Trophoblast cell (in vitro differentiated cells and primary cell): ENCODE data around the gene MAGED1.

Source experiments
- DNase-seq, 2 donors: peaks; one replicate each; pipeline ENCODE4 v3.0.0-alpha.2; 2016
- H2AFZ ChIP-seq: 2 replicates; pipeline ENCODE4 v1.6.1; 2013; ENCODE audit warnings: low read length, moderate library complexity, mild to moderate bottlenecking; ENCODE audit not compliant: insufficient read depth, poor library complexity
- H2AK5ac ChIP-seq: 2 replicates; pipeline ENCODE4 v1.6.1; 2013; ENCODE audit warnings: mild to moderate bottlenecking, low read length
- H2BK120ac ChIP-seq: 2 replicates; pipeline ENCODE4 v1.6.1; 2013; ENCODE audit warnings: low read length, mild to moderate bottlenecking, moderate library complexity; ENCODE audit not compliant: insufficient read depth, poor library complexity
- H2BK12ac ChIP-seq: 2 replicates; pipeline ENCODE4 v1.6.1; 2013; ENCODE audit warnings: mild to moderate bottlenecking, low read length, moderate library complexity
- H2BK5ac ChIP-seq: 2 replicates; pipeline ENCODE4 v1.6.1; 2013; ENCODE audit warnings: low read length, low read depth, moderate library complexity, mild to moderate bottlenecking; ENCODE audit not compliant: poor library complexity
- H3K14ac ChIP-seq: 2 replicates; pipeline ENCODE4 v1.6.1; 2013; ENCODE audit warnings: mild to moderate bottlenecking, low read length
- H3K18ac ChIP-seq: 2 replicates; pipeline ENCODE4 v1.6.1; 2013; ENCODE audit warnings: mild to moderate bottlenecking, low read length
- H3K23ac ChIP-seq: 2 replicates; pipeline ENCODE4 v1.6.1; 2013; ENCODE audit warnings: low read length
- H3K27ac ChIP-seq: 2 replicates; pipeline ENCODE4 v1.5.1; 2013; ENCODE audit warnings: low read depth, mild to moderate bottlenecking, inconsistent platforms, low read length, moderate library complexity
- H3K27me3 ChIP-seq: 2 replicates; pipeline ENCODE4 v1.6.1; 2013; ENCODE audit warnings: inconsistent platforms, mild to moderate bottlenecking, low read length, moderate library complexity; ENCODE audit not compliant: insufficient read depth
- H3K36me3 ChIP-seq, 2 experiments: 1 replicate in 1 of 2; 2 replicates in 1 of 2; pipeline ENCODE4 v1.6.1; 2013; ENCODE audit warnings: low read length in 2 of 2, mild to moderate bottlenecking in 2 of 2, moderate library complexity in 1 of 2; ENCODE audit not compliant: insufficient read depth in 2 of 2, control insufficient read depth in 1 of 2
- H3K4ac ChIP-seq: 2 replicates; pipeline ENCODE4 v1.6.1; 2013; ENCODE audit warnings: low read depth, mild to moderate bottlenecking, low read length, moderate library complexity
- H3K4me1 ChIP-seq, 2 experiments: 1 replicate in 1 of 2; 2 replicates in 1 of 2; pipeline ENCODE4 v1.6.1; 2013; ENCODE audit warnings: low read length in 2 of 2, mild to moderate bottlenecking in 2 of 2, moderate library complexity in 1 of 2; ENCODE audit not compliant: insufficient read depth in 2 of 2, control insufficient read depth in 1 of 2
- H3K4me2 ChIP-seq: 2 replicates; pipeline ENCODE4 v1.6.1; 2013; ENCODE audit warnings: inconsistent platforms, mild to moderate bottlenecking, low read length, moderate library complexity
- H3K4me3 ChIP-seq: 2 replicates; pipeline ENCODE4 v1.5.1; 2013; ENCODE audit warnings: mild to moderate bottlenecking, low read depth, low read length, inconsistent platforms
- H3K79me1 ChIP-seq: one replicate; pipeline ENCODE4 v1.6.1; 2013; ENCODE audit warnings: low read length
- H3K79me2 ChIP-seq: 2 replicates; pipeline ENCODE4 v1.6.1; 2013; ENCODE audit warnings: low read length, mild to moderate bottlenecking; ENCODE audit not compliant: control insufficient read depth, insufficient read depth, poor library complexity
- H3K9ac ChIP-seq: 2 replicates; pipeline ENCODE4 v1.6.1; 2013; ENCODE audit warnings: mild to moderate bottlenecking, low read length
- H3K9me3 ChIP-seq: 2 replicates; pipeline ENCODE4 v1.6.1; 2013; ENCODE audit warnings: low read depth, mild to moderate bottlenecking, control low read depth, inconsistent platforms, low read length; ENCODE audit not compliant: insufficient read depth
- H4K12ac ChIP-seq: 2 replicates; pipeline ENCODE4 v1.6.1; 2013; ENCODE audit warnings: low read depth, mild to moderate bottlenecking, low read length, moderate library complexity
- H4K8ac ChIP-seq: 2 replicates; pipeline ENCODE4 v1.6.1; 2013; ENCODE audit warnings: low read depth, mild to moderate bottlenecking, low read length, moderate library complexity
- H4K91ac ChIP-seq: one replicate; pipeline ENCODE4 v1.6.1; 2013; ENCODE audit warnings: low read depth, mild to moderate bottlenecking, low read length, moderate library complexity
- WGBS: extraction: QIAGEN DNeasy Blood & Tissue Kit; methylation state at CpG from one replicate; pipeline ENCODE4 v1.1.7; 2013; ENCODE audit warnings: missing lambda C conversion rate; ENCODE audit not compliant: insufficient read length, insufficient coverage; ENCODE audit errors: extremely low coverage; 5-methylcytosine and 5-hydroxymethylcytosine counted together

The MAGED1 gene

DNA sequence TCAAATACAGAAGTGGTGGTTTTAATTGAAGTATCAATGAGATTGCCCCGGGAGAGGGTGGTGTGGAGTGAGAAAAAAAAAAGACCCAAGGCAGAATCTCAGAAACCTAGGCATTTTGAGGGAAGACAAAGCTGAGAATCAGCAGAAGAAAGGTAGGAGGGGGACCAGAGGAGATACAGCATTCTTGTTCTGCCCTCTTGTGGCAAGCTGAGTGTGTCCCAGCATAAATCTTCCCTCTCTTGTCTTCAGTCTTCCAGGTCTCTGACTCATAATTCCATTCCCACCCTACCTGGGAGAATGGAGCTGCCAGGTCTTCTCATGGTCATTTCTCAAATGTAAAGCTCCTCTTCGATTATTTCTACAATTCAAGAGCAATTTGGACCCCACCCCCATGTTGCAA lies 32.7 kb upstream of the MAGED1 start:
- Histone ChIP-seq H3K14ac (no peak overlapping the region), H3K4me3 (no peak overlapping the region), H3K9me3 (no peaks in the 10 kb centered on the region), H2BK5ac (no peak overlapping the region), H3K18ac (no peak overlapping the region), H2AFZ (no peak overlapping the region), H3K27ac (no peak overlapping the region), H3K4me1 (no peaks in the 10 kb centered on the region), H3K9ac (no peak overlapping the region), H4K12ac (no peak overlapping the region), H3K23ac (no peak overlapping the region), H4K8ac (no peak overlapping the region), H2AK5ac (no peak overlapping the region), H3K4me2 (no peak overlapping the region), H3K36me3 (no peaks in the 10 kb centered on the region), H3K79me2 (no peaks in the 10 kb centered on the region), H2BK120ac (no peak overlapping the region), H3K4ac (no peak overlapping the region), H2BK12ac (no peak overlapping the region), H4K91ac (no peak overlapping the region), H3K79me1 (no peaks in the 10 kb centered on the region), H3K27me3 (no peaks in the 10 kb centered on the region)
- no CpG with 5 or more reads among the region's 2 CpGs for WGBS
- peak in 1 of 2 donors; percentile 47 for DNase-seq

DNA sequence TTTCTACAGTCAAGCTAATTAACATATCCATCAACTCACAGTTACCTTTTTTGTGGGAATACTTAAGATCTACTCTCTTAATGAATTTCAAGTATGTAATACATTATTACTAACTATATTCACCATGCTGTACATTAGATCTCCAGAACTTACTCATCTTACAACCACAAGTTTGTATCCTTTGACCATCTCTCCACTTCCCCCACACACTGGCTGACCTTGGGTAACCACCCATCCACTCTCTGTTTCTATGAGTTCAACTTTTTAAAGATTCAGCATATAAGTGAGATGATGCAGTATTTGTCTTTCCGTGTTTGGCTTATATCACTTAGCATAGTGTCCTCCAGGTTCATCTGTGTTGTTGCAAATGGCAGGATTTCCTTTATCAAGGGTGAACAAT lies 30.5 kb upstream of the MAGED1 start:
- H3K4me3 ChIP-seq, result no peak overlapping the region
- H4K12ac ChIP-seq, result no peak overlapping the region
- H2BK120ac ChIP-seq, result no peak overlapping the region
- no peak overlapping the region for H2AFZ ChIP-seq
- H3K9ac ChIP-seq, result no peak overlapping the region
- H3K27ac ChIP-seq, result no peak overlapping the region
- no peak overlapping the region for H3K4ac ChIP-seq
- H3K4me1 ChIP-seq, result no peaks in the 10 kb centered on the region
- no peaks in the 10 kb centered on the region for H3K27me3 ChIP-seq
- no peak for DNase-seq
- no peak overlapping the region for H4K91ac ChIP-seq
- WGBS, result no CpG with 5 or more reads among the region's 1 CpG
- no peaks in the 10 kb centered on the region for H3K79me1 ChIP-seq
- H3K4me2 ChIP-seq, result no peak overlapping the region
- H3K9me3 ChIP-seq, result no peaks in the 10 kb centered on the region
- no peak overlapping the region for H2BK12ac ChIP-seq
- H2BK5ac ChIP-seq, result no peak overlapping the region
- no peak overlapping the region for H4K8ac ChIP-seq
- peaks cover 0 to 1% of the 10 kb centered on the region in 2 experiments for H3K36me3 ChIP-seq
- no peak overlapping the region for H3K23ac ChIP-seq
- H3K14ac ChIP-seq, result no peak overlapping the region
- H2AK5ac ChIP-seq, result no peak overlapping the region
- no peaks in the 10 kb centered on the region for H3K79me2 ChIP-seq
- no peak overlapping the region for H3K18ac ChIP-seq

DNA sequence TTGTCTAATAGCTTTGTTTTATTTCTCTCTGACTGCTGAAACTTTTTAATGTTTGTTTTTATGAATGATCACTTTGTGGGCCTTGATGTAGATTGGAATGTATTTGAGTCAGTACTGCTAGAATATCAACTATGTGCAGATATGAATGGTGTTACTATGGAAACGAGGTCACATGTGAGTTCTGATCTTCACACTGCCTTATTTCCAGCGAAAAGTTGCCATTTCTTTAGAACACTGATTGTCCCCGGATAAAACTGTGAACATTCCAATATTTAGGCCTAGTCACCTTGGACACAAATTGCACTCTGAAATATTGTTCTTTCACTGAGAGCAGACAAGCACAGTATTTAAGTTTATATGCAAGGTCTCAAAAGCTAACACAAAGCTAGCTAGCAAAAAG lies 27.2 kb upstream of the MAGED1 start:
- Histone ChIP-seq H3K9me3 (no peaks in the 10 kb centered on the region), H2BK12ac (no peak overlapping the region), H3K4me3 (no peak overlapping the region), H2BK120ac (no peak overlapping the region), H2AK5ac (no peak overlapping the region), H3K14ac (no peak overlapping the region), H3K79me2 (no peaks in the 10 kb centered on the region), H3K79me1 (no peaks in the 10 kb centered on the region), H2BK5ac (no peak overlapping the region), H2AFZ (no peak overlapping the region), H3K4me1 (no peaks in the 10 kb centered on the region), H3K27me3 (no peaks in the 10 kb centered on the region), H3K36me3 (peaks cover 0 to 1% of the 10 kb centered on the region in 2 experiments), H3K18ac (no peak overlapping the region), H3K23ac (no peak overlapping the region), H4K91ac (no peak overlapping the region), H3K9ac (no peak overlapping the region), H4K12ac (no peak overlapping the region), H3K27ac (no peak overlapping the region), H4K8ac (no peak overlapping the region), H3K4ac (no peak overlapping the region), H3K4me2 (no peak overlapping the region)
- no CpG with 5 or more reads among the region's 3 CpGs for WGBS
- DNase-seq, result no peak

DNA sequence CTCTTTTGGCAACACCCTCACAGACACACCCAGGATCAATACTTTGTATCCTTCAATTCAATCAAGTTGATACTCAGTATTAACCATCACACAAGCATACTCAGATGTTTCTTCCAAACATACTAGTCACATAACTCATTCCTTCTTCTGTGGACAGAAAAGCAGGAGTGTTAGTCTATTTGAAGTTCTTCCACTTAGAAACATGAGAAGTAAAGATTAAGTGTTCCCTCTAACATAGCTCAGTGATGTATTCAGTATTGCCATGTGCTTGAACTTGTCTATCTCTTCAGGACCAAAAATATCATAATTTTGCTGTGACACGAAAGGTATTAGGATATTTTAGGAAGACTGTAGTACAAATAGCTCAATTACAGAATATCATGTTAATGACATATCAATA lies 25.8 kb upstream of the MAGED1 start:
- no peaks in the 10 kb centered on the region for H3K27me3 ChIP-seq
- H3K9me3 ChIP-seq, result no peaks in the 10 kb centered on the region
- H3K4me2 ChIP-seq, result no peak overlapping the region
- no peak overlapping the region for H4K8ac ChIP-seq
- no peak overlapping the region for H3K18ac ChIP-seq
- no peak overlapping the region for H2AK5ac ChIP-seq
- no peak overlapping the region for H3K4me3 ChIP-seq
- no peak overlapping the region for H4K91ac ChIP-seq
- peaks cover 0 to 1% of the 10 kb centered on the region in 2 experiments for H3K36me3 ChIP-seq
- no peak overlapping the region for H3K9ac ChIP-seq
- no peak overlapping the region for H2BK120ac ChIP-seq
- no peak overlapping the region for H2BK12ac ChIP-seq
- no peak overlapping the region for H3K23ac ChIP-seq
- no CpG with 5 or more reads among the region's 1 CpG for WGBS
- H2BK5ac ChIP-seq, result no peak overlapping the region
- H3K79me2 ChIP-seq, result no peaks in the 10 kb centered on the region
- no peak for DNase-seq
- H3K79me1 ChIP-seq, result no peaks in the 10 kb centered on the region
- H4K12ac ChIP-seq, result no peak overlapping the region
- no peak overlapping the region for H3K14ac ChIP-seq
- H3K4me1 ChIP-seq, result no peaks in the 10 kb centered on the region
- H3K27ac ChIP-seq, result no peak overlapping the region
- no peak overlapping the region for H2AFZ ChIP-seq
- H3K4ac ChIP-seq, result no peak overlapping the region
